ENCODE measurements around the gene TEC. TPM values are rescaled to one million over a fixed set of nuclear protein-coding genes. Genes with fewer than 3 reads are reported as not detected.

TEC gene
- total RNA-seq, 1 experiment from 2014 or later, result 0.67 TPM

GRCh38 chr4:48093991-48094416 lies 175.6 kb downstream of the TEC start:
- ChIA-PET POLR2A (no interaction called here), CTCF (no interaction called here)
- in situ Hi-C loops (cut with HindIII; ENCODE audit: low pct_unique_long_range_greater_than_20kb, low sequenced_read_pairs), result no loop called here
- no peaks in the 10 kb centered on the region for H3K9me3 ChIP-seq (ENCODE audit: control insufficient read depth, insufficient read depth, low read depth, low read length)
- TF ChIP-seq REST (IDR thresholded peaks at IDR 0.05; ENCODE audit: insufficient read depth in 1 of 2, low read depth in 2 of 2, low read length in 1 of 2) (no peak), TCF7L2 (IDR thresholded peaks at IDR 0.05; ENCODE audit: low read depth, low read length) (no peak), CTCF (IDR thresholded peaks at IDR 0.05) (no peak), POLR2AphosphoS5 (IDR thresholded peaks at IDR 0.05; ENCODE audit: low read depth, low read length) (no peak), SIN3A (IDR thresholded peaks at IDR 0.05; ENCODE audit: borderline replicate concordance, insufficient read depth, low read depth, low read length) (no peak)
- DNase-seq (ENCODE audit: low read depth, low spot score), result no peak
- ATAC-seq, result no peak
- BruUV-seq (replicated peaks), result no TSS peak
- intact Hi-C loops (cut with micrococcal nuclease; ENCODE audit: unreplicated experiment), result no loop called here
- H3K36me3 ChIP-seq (ENCODE audit: control insufficient read depth, insufficient read depth, low read length), result no peaks in the 10 kb centered on the region
- H3K4me3 ChIP-seq (ENCODE audit: low read depth in 2 of 2, low read length in 2 of 2), result no peak overlapping the region
- no peak overlapping the region for H3K27ac ChIP-seq (ENCODE audit: low read length)
- H3K27me3 ChIP-seq (ENCODE audit: control insufficient read depth, insufficient read depth, low read length), result peaks cover 2% of the 10 kb centered on the region; the same call in 1 of the 2 replicates
- H3K4me1 ChIP-seq (ENCODE audit: control insufficient read depth, insufficient read depth, low read length), result no peaks in the 10 kb centered on the region

GRCh38 chr4:48090621-48091020 lies 179.0 kb downstream of the TEC start:
- no TSS peak for BruUV-seq (replicated peaks)
- ATAC-seq (no peak), DNase-seq (ENCODE audit: low read depth, low spot score) (no peak)
- intact Hi-C loops (cut with micrococcal nuclease; ENCODE audit: unreplicated experiment) (no loop called here), in situ Hi-C loops (cut with HindIII; ENCODE audit: low pct_unique_long_range_greater_than_20kb, low sequenced_read_pairs) (no loop called here)
- no peaks in the 10 kb centered on the region for H3K9me3 ChIP-seq (ENCODE audit: control insufficient read depth, insufficient read depth, low read depth, low read length)
- H3K4me1 ChIP-seq (ENCODE audit: control insufficient read depth, insufficient read depth, low read length), result no peaks in the 10 kb centered on the region
- TF ChIP-seq TCF7L2 (IDR thresholded peaks at IDR 0.05; ENCODE audit: low read depth, low read length) (no peak), CTCF (IDR thresholded peaks at IDR 0.05) (no peak), SIN3A (IDR thresholded peaks at IDR 0.05; ENCODE audit: borderline replicate concordance, insufficient read depth, low read depth, low read length) (no peak), POLR2AphosphoS5 (IDR thresholded peaks at IDR 0.05; ENCODE audit: low read depth, low read length) (no peak), REST (IDR thresholded peaks at IDR 0.05; ENCODE audit: insufficient read depth in 1 of 2, low read depth in 2 of 2, low read length in 1 of 2) (no peak)
- ChIA-PET CTCF (no interaction called here), POLR2A (no interaction called here)
- no peak overlapping the region for H3K4me3 ChIP-seq (ENCODE audit: low read depth in 2 of 2, low read length in 2 of 2)
- no peaks in the 10 kb centered on the region for H3K36me3 ChIP-seq (ENCODE audit: control insufficient read depth, insufficient read depth, low read length)
- H3K27me3 ChIP-seq (ENCODE audit: control insufficient read depth, insufficient read depth, low read length), result peaks cover 2% of the 10 kb centered on the region; the same call in 1 of the 2 replicates
- H3K27ac ChIP-seq (ENCODE audit: low read length), result no peak overlapping the region

Measured in Panc1 (cell line).